ENCODE results near the gene MRPL43.
"Not testable (repeated sequence)": the region's sequence is repeated elsewhere in the genome, so short reads cannot be mapped to it uniquely, and the experiment has no call there.

The MRPL43 gene

DNA sequence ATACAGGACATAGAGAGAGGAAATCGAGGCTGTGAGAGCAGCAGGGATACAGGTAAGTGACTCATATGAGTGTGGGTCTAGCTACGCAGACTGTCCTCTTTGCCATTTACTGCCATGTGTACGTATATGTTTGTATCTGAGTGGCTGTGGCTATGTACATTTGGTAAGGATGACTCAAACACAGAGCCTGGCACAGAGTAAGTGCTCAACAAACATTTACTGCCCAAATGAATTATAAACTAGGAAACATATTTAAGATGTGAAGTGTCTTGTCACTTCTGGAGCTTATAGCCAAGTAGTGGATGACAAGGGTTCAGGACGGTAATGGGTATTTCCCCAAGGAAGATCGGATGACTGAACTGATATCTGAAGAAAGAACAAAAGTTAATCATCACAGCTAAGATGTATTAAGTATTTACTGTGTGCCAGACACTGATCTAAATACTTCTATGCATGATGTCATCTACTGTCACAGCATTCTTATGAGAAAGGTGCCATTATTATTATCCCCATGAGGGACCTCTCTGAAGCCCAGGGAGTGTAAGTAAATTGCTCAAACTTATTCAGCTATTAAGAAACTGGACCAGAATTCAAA lies 6.0 kb downstream of the MRPL43 start:
- no peak for FAIRE-seq

DNA sequence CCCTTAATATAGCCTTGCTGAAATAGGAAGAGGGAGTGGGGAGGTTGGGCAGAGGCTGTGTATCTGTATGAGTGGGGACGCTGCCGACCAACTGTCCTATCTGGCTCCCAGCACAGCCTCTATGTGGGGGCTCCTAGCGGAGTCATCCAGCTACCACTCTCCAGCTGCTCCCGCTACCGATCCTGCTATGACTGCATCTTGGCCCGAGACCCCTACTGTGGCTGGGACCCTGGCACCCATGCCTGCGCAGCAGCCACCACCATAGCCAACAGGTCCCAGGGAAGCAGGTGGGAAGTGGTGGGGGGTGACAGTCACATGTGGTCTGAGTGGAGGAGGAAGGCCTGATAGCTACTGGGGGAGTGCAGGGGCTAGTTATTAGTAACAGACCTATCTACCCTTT lies 6.6 kb downstream of the MRPL43 start:
- no peak for FAIRE-seq

GRCh38 chr10:100980311-100980710 lies 7.0 kb downstream of the MRPL43 start:
- no peak for FAIRE-seq

DNA sequence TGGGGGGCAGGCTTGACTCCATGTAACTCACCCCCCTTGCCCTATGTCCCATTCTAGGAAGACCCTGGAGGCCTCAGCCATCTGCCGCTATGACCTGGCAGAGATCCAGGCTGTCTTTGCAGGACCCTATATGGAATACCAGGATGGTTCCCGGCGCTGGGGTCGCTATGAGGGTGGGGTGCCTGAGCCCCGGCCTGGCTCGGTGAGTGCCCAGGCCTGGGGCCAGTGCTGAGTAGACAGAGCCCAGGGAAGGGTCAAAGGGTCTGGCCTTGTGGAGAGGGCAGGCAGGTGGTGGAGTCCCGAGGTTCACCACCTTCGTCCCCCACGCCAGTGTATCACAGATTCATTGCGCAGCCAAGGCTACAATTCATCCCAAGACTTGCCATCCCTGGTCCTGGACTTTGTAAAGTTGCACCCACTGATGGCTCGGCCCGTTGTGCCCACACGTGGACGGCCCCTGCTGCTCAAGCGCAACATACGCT lies 7.5 kb downstream of the MRPL43 start:
- FAIRE-seq, result no peak

DNA sequence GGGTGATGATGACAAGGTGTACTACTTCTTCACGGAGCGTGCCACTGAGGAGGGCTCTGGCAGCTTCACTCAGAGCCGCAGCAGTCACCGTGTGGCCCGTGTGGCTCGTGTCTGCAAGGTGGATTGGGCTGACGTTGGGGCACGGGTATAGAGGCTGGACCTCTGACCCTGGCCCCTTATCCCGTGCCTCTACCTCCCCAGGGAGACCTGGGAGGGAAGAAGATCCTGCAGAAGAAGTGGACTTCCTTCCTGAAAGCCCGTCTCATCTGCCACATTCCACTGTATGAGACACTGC lies 8.4 kb downstream of the MRPL43 start:
- FAIRE-seq, result no peak

DNA sequence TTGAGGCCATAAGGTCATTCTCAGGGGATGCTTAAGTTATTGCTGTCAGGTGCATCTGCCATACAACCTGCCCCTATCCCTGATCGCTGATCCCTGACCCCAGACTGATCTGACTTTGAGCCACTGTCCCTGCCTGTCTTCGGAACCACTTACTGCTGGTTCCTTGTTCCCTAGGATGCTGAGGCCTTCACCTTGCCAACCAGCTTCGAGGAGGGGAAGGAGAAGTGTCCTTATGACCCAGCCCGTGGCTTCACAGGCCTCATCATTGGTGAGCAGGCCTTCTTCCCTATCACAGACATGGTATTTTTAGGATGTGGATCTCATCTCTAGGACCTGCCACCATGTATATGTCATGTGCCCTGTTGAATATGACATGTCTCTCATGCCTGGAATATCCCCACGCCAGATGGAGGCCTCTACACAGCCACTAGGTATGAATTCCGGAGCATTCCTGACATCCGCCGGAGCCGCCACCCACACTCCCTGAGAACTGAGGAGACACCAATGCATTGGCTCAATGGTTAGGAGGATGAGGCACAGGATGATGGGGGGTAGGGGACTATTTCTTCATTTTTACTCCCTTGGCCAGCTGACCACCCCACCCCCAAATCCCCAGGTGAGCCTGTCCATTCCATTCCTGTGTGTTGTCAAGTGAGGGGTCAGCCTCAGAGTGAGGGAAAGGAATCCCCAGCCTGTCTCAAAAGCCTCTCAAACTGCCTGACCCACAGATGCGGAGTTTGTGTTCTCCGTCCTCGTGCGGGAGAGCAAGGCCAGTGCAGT lies 9.0 kb downstream of the MRPL43 start:
- no peak for FAIRE-seq

- no peak for FAIRE-seq
Observed at GRCh38 chr10:100977436-100977835, 9.9 kb downstream of the MRPL43 start.

GRCh38 chr10:100976906-100977305 lies 10.4 kb downstream of the MRPL43 start:
- no peak for FAIRE-seq

DNA sequence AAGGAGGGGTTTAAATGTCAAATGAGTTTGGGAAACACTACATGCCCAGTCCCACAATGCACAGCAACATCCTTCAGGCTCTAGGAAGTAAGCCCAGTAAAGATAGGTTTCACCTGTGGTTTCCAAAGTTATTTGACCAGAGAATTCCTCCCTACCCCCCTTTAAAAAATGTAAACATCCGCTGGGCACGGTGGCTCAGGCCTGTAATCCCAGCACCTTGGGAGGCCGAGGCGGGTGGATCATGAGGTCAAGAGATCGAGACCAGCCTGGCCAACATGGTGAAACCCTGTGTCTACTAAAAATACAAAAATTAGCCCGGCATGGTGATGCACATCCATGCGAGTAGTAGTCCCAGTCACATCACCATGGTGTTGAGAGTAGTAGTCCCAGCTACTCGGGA lies 11.9 kb downstream of the MRPL43 start:
- not testable (repeated sequence) for FAIRE-seq

DNA sequence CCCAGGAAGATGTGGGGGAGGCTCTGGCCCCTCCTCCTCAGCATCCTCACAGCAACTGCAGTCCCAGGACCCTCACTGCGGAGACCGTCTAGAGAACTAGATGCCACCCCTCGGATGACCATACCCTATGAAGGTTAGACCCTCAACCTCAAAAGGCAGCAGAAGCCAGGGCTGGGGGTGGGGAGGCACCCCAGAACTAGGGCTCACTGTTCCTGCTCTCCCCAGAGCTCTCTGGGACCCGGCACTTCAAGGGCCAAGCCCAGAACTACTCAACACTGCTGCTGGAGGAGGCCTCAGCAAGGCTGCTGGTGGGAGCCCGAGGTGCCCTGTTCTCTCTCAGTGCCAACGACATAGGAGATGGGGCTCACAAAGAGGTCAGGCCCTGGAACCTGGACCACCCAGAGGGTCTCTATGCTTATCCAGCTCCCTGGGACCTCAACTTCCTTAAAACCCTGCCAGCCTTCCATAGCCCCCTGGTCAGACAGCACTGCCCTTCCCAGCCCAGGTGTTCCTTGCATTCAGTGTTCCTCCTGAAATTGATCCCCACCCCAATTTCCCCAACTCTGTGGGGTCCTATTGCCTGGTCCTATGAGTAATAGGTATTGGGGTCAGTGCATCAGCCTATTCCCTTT lies 14.3 kb downstream of the MRPL43 start:
- FAIRE-seq, result no peak

- FAIRE-seq, result no peak
Observed at GRCh38 chr10:100972115-100972903, 15.0 kb downstream of the MRPL43 start.

DNA sequence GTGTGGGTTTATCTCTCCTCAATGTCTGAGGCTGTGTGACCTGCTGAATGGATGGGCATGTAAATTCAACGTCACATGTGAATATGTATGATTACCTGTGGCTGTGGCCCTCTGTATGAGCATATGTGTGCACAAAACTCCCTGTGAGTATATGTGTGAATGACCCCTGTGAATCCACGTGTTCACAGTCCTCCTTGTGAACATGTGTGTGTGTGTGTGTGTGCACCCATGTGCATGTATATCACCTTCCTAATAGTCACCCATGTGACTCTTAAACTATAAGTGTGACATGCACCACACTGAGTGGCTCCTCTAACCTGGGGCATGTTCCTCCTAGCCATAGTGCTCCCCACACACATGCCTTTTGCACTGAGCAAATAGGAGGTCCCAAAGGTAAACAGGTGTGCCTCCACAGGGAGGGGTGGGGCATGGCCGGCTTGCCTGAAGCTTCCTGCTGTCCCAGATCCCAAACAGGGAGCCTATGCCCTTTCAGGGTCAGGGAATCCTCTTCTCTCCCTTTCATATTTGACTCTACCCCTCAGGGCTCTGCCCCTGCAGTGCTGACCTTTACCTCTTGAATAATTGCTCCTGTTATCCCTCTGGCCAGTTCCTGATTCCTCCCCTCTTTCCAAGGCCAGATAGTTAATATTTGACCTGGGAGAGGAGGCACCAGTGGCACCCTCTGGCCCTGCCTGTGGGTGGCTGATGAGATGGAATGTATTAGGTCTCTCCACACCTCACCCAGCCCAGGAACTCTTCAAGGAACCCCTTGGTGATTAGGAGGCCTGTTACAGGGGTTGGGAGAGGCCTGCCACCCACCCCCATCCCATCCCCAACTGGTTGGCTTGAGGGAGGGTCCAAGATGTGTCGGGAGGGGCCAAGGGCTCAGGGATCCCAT lies 16.1 kb downstream of the MRPL43 start:
- FAIRE-seq, result no peak

DNA sequence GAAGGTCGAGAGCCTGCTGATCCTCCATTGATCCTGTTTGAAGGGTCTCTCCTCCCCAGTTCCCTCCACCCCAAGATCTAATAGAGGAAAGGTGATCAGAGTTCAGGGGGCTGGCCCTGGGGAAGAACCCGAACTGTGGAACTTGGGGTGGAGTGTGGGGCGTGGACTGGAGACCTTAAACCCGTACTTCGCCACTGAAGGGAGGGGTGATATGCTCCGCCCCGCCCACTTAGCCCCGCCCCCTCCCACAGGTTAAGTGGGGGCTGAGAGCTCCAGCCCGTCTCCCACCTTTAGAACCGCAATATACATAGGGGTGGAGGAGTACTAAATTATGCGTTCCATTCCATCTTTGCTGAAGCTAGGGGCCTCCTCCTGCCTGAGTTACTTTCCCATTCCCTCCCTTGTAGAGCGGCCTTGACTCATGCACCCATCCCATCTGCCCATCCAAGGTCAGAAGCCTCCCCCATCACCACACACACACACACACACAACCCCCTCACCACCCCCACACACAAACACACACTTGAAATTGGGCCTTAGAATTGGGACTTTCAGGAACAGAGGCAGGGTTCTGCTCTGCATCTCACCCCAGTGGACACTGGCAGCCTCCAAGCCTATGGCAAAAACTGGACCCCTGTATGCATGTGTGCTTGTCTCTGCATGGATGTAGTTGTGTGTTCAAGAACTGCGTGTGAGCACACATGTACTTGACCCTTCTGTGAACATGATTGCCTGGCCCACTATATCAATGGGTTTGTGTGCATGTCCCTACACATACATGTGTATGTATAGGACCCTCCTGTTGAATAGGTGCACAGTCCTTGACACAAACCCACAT lies 17.0 kb downstream of the MRPL43 start:
- no peak for FAIRE-seq

- FAIRE-seq, result no peak
Observed at GRCh38 chr10:100969187-100970075, 17.9 kb downstream of the MRPL43 start, which contains the start of gene SEMA4G. Gene SEMA4G (plus strand): TSS chr10:100969504. CDS start chr10:100972913, 3,409 bp downstream.

DNA sequence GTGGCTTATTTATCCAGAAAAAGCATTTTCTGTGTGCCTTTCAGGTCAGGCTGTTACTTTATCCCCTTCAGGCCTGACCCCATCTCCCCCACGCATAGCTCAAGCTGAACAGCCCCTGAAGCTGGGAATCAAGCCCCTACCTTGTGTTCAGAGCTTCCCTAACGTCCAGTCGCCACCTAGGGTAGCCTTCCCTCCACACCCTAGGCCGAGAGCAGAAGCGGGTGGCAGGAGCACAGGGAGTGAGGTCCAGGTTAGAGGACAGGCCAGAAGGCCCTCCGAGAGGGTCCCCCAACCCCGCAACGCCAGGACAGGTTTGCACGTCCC lies 18.5 kb downstream of the MRPL43 start:
- FAIRE-seq, result no peak

DNA sequence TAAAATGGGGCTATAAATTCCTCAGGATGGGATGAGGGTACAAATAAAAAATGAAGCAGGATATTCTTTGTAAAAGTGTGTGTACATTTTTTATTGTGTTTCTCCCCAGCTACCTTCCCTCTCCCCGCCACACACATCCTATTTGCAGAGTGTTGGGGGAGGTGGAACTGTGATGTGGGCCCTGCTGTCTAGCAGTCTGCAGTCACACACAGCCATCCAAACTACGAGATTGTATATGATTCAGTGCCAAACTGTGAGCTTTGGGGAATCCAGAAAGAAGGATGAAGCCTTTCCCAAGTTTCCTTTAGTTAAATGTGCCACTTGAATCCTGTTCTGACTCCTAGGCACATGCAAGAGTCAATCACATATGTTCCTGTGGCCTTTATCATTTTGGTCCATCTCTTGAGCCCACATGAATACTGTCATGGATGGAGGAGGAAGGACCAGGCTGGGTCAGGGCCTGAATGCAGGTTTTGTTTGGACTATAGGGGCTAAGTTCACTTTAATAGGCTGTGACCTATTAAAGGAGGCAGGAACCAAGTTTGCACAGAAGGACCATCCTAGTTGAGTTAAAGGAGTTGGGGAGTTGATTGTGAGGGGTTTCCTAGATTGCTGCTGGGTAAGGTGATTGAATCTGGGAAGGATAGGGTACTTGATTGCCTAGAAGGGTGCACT lies 19.1 kb downstream of the MRPL43 start:
- no peak for FAIRE-seq

DNA sequence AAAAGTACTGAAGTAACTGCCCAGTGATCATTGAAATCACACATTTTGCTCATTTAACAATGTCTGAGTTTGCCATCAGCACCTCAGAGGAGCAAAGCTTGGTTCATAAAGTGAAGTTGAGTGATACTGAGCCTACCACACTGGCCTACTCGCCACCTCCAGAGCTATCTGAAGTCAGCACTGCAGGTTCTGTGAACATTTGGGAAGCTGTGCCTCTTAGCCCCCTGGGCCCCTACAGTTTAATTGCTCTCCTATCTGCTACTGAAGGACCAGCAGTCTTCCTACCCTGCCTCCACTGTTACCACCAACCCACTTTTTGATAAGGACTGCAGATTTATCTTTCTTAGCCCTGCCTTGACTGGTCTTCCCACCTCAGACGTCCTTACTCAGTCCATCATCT lies 20.0 kb downstream of the MRPL43 start:
- FAIRE-seq, result no peak

- FAIRE-seq, result no peak
Observed at GRCh38 chr10:100966887-100967286, 20.4 kb downstream of the MRPL43 start.

GRCh38 chr10:100965820-100966219 lies 21.5 kb downstream of the MRPL43 start:
- FAIRE-seq, result no peak

GRCh38 chr10:100963826-100964225 lies 23.5 kb downstream of the MRPL43 start:
- no peak for FAIRE-seq

All from endometrium (tissue), 2 donors.